Measurements from ENCODE around the gene EAF1.

EAF1 gene

GRCh38 chr3:15404767-15405166 is 22.6 kb upstream of the EAF1 start:
- H3K36me3 ChIP-seq (ENCODE audit: low read length), result no peaks in the 10 kb centered on the region
- no peak overlapping the region for H3K4me2 ChIP-seq (ENCODE audit: low read depth, low read length, poor library complexity, severe bottlenecking)
- no peaks in the 10 kb centered on the region for H4K20me1 ChIP-seq (ENCODE audit: low read depth, low read length)
- no peak overlapping the region for H3K4me3 ChIP-seq (ENCODE audit: insufficient read depth, low read length, poor library complexity, severe bottlenecking)
- H3K9ac ChIP-seq (ENCODE audit: low read length), result no peak overlapping the region
- no peaks in the 10 kb centered on the region for H3K79me2 ChIP-seq (ENCODE audit: insufficient read depth, low read length)
- no peaks in the 10 kb centered on the region for H3F3A ChIP-seq (ENCODE audit: insufficient read depth)
- no peak overlapping the region for H2AFZ ChIP-seq (ENCODE audit: low read depth, low read length, severe bottlenecking)
- H3K9me2 ChIP-seq (replicated peaks; ENCODE audit: insufficient read depth, low read length), result no peaks in the 10 kb centered on the region
- no peak overlapping the region for H3K27ac ChIP-seq (ENCODE audit: low read depth, low read length)
- no peaks in the 10 kb centered on the region for H3K27me3 ChIP-seq (ENCODE audit: low read length)
- TF ChIP-seq EZH2phosphoT487 (conservative IDR thresholded peaks at IDR 0.05; ENCODE audit: low read length), result no peak
- TF ChIP-seq CTCF (IDR thresholded peaks at IDR 0.05; ENCODE audit: insufficient read depth, low read length, poor library complexity, severe bottlenecking), result no peak
- H3K9me3 ChIP-seq (ENCODE audit: insufficient read depth, low read length), result no peaks in the 10 kb centered on the region

GRCh38 chr3:15405448-15406050 is 21.8 kb upstream of the EAF1 start:
- Histone ChIP-seq H3K9ac (ENCODE audit: low read length) (no peak overlapping the region), H4K20me1 (ENCODE audit: low read depth, low read length) (no peaks in the 10 kb centered on the region), H3K36me3 (ENCODE audit: low read length) (0 out of 2 replicates have a peak, but pooled peaks cover 2% of the 10 kb centered on the region), H3K9me2 (replicated peaks; ENCODE audit: insufficient read depth, low read length) (no peaks in the 10 kb centered on the region), H3K4me2 (ENCODE audit: low read depth, low read length, poor library complexity, severe bottlenecking) (no peak overlapping the region), H3K27me3 (ENCODE audit: low read length) (no peaks in the 10 kb centered on the region), H3K27ac (ENCODE audit: low read depth, low read length) (no peak overlapping the region), H3K79me2 (ENCODE audit: insufficient read depth, low read length) (no peaks in the 10 kb centered on the region), H3K9me3 (ENCODE audit: insufficient read depth, low read length) (no peaks in the 10 kb centered on the region), H3K4me3 (ENCODE audit: insufficient read depth, low read length, poor library complexity, severe bottlenecking) (no peak overlapping the region), H2AFZ (ENCODE audit: low read depth, low read length, severe bottlenecking) (no peak overlapping the region), H3F3A (ENCODE audit: insufficient read depth) (no peaks in the 10 kb centered on the region)
- no peak for TF ChIP-seq EZH2phosphoT487 (conservative IDR thresholded peaks at IDR 0.05; ENCODE audit: low read length)
- peak; percentile 65 for TF ChIP-seq CTCF (IDR thresholded peaks at IDR 0.05; ENCODE audit: insufficient read depth, low read length, poor library complexity, severe bottlenecking)

GRCh38 chr3:15409239-15409638 is 18.2 kb upstream of the EAF1 start:
- Histone ChIP-seq H3K27ac (ENCODE audit: low read depth, low read length) (no peak overlapping the region), H3K9ac (ENCODE audit: low read length) (no peak overlapping the region), H4K20me1 (ENCODE audit: low read depth, low read length) (no peaks in the 10 kb centered on the region), H3K4me2 (ENCODE audit: low read depth, low read length, poor library complexity, severe bottlenecking) (no peak overlapping the region), H3K79me2 (ENCODE audit: insufficient read depth, low read length) (no peaks in the 10 kb centered on the region), H3K27me3 (ENCODE audit: low read length) (no peaks in the 10 kb centered on the region), H3K9me3 (ENCODE audit: insufficient read depth, low read length) (no peaks in the 10 kb centered on the region), H2AFZ (ENCODE audit: low read depth, low read length, severe bottlenecking) (no peak overlapping the region), H3K4me3 (ENCODE audit: insufficient read depth, low read length, poor library complexity, severe bottlenecking) (no peak overlapping the region), H3K9me2 (replicated peaks; ENCODE audit: insufficient read depth, low read length) (no peaks in the 10 kb centered on the region), H3K36me3 (ENCODE audit: low read length) (peaks cover 6% of the 10 kb centered on the region; the same call in 1 of the 2 replicates), H3F3A (ENCODE audit: insufficient read depth) (no peaks in the 10 kb centered on the region)
- TF ChIP-seq CTCF (IDR thresholded peaks at IDR 0.05; ENCODE audit: insufficient read depth, low read length, poor library complexity, severe bottlenecking) (no peak), EZH2phosphoT487 (conservative IDR thresholded peaks at IDR 0.05; ENCODE audit: low read length) (no peak)

All from SU-DHL-6 (cell line).